ENCODE measurements around the gene MMP17.
A peak's percentile ranks its signal among the peaks of the same experiment; 100 is the strongest.
"Not testable (repeated sequence)": the region's sequence is repeated elsewhere in the genome, so short reads cannot be mapped to it uniquely, and the experiment has no call there.

The MMP17 gene

GRCh38 chr12:131795690-131796410, 32.3 kb upstream of the MMP17 start:
- peaks cover 4% of the 10 kb centered on the region for H3K4me1 Mint-ChIP-seq
- H3K27me3 Mint-ChIP-seq: no peaks in the 10 kb centered on the region
- DNase-seq: no peak
- peaks cover 48% of the 10 kb centered on the region for H3K36me3 Mint-ChIP-seq (ENCODE audit: low read depth)
- H3K27ac Mint-ChIP-seq: no peak overlapping the region
- H3K9me3 Mint-ChIP-seq: no peaks in the 10 kb centered on the region
- H3K4me3 Mint-ChIP-seq: no peak overlapping the region
- ATAC-seq: no peak

GRCh38 chr12:131796411-131796736, 31.8 kb upstream of the MMP17 start:
- Mint-ChIP-seq H3K27me3 (no peaks in the 10 kb centered on the region), H3K4me1 (peaks cover 4% of the 10 kb centered on the region), H3K27ac (no peak overlapping the region), H3K4me3 (no peak overlapping the region), H3K9me3 (no peaks in the 10 kb centered on the region), H3K36me3 (ENCODE audit: low read depth) (peaks cover 47% of the 10 kb centered on the region)
- DNase-seq (no peak), ATAC-seq (no peak)

- no peaks in the 10 kb centered on the region for H3K9me3 Mint-ChIP-seq
- H3K4me3 Mint-ChIP-seq: no peak overlapping the region
- H3K4me1 Mint-ChIP-seq: peaks cover 4% of the 10 kb centered on the region
- ATAC-seq (no peak), DNase-seq (no peak)
- no peak overlapping the region for H3K27ac Mint-ChIP-seq
- peaks cover 48% of the 10 kb centered on the region for H3K36me3 Mint-ChIP-seq (ENCODE audit: low read depth)
- no peaks in the 10 kb centered on the region for H3K27me3 Mint-ChIP-seq
Measured at GRCh38 chr12:131796754-131797587, 31.2 kb upstream of the MMP17 start.

GRCh38 chr12:131797588-131797934, 30.6 kb upstream of the MMP17 start:
- Mint-ChIP-seq H3K27ac (no peak overlapping the region), H3K36me3 (ENCODE audit: low read depth) (peaks cover 48% of the 10 kb centered on the region), H3K27me3 (no peaks in the 10 kb centered on the region), H3K4me3 (no peak overlapping the region), H3K9me3 (no peaks in the 10 kb centered on the region), H3K4me1 (peaks cover 4% of the 10 kb centered on the region)
- no peak for ATAC-seq
- no peak for DNase-seq

GRCh38 chr12:131799195-131799594, 29.0 kb upstream of the MMP17 start:
- Mint-ChIP-seq H3K27ac (no peak overlapping the region), H3K36me3 (ENCODE audit: low read depth) (peaks cover 39% of the 10 kb centered on the region)

GRCh38 chr12:131799828-131800593, 28.2 kb upstream of the MMP17 start:
- no peak for DNase-seq
- ATAC-seq: peak; percentile 21
- Mint-ChIP-seq H3K9me3 (no peaks in the 10 kb centered on the region), H3K4me3 (no peak overlapping the region), H3K27ac (no peak overlapping the region), H3K36me3 (ENCODE audit: low read depth) (peaks cover 36% of the 10 kb centered on the region), H3K4me1 (peaks cover 4% of the 10 kb centered on the region), H3K27me3 (no peaks in the 10 kb centered on the region)

More at GRCh38 chr12:131799195-131799594, 29.0 kb upstream of the MMP17 start:
- Mint-ChIP-seq H3K4me3 (no peak overlapping the region), H3K27me3 (no peaks in the 10 kb centered on the region), H3K9me3 (no peaks in the 10 kb centered on the region), H3K4me1 (peaks cover 4% of the 10 kb centered on the region)
- DNase-seq (no peak), ATAC-seq (no peak)

GRCh38 chr12:131800594-131801135, 27.5 kb upstream of the MMP17 start:
- H3K27me3 Mint-ChIP-seq: no peaks in the 10 kb centered on the region
- no peak for ATAC-seq
- peaks cover 35% of the 10 kb centered on the region for H3K36me3 Mint-ChIP-seq (ENCODE audit: low read depth)
- H3K27ac Mint-ChIP-seq: no peak overlapping the region
- DNase-seq: no peak
- no peaks in the 10 kb centered on the region for H3K9me3 Mint-ChIP-seq
- H3K4me3 Mint-ChIP-seq: no peak overlapping the region
- H3K4me1 Mint-ChIP-seq: peaks cover 4% of the 10 kb centered on the region

GRCh38 chr12:131801254-131801866, 26.8 kb upstream of the MMP17 start:
- DNase-seq (no peak), ATAC-seq (no peak)
- H3K27me3 Mint-ChIP-seq: no peaks in the 10 kb centered on the region
- H3K9me3 Mint-ChIP-seq: no peaks in the 10 kb centered on the region
- H3K36me3 Mint-ChIP-seq (ENCODE audit: low read depth): peaks cover 32% of the 10 kb centered on the region
- H3K4me3 Mint-ChIP-seq: no peak overlapping the region
- H3K4me1 Mint-ChIP-seq: peaks cover 1% of the 10 kb centered on the region
- no peak overlapping the region for H3K27ac Mint-ChIP-seq

GRCh38 chr12:131803961-131804521, 24.2 kb upstream of the MMP17 start:
- DNase-seq (no peak), ATAC-seq (no peak)
- H3K36me3 Mint-ChIP-seq (ENCODE audit: low read depth): peaks cover 27% of the 10 kb centered on the region
- peaks cover 1% of the 10 kb centered on the region for H3K4me1 Mint-ChIP-seq
- no peaks in the 10 kb centered on the region for H3K27me3 Mint-ChIP-seq
- H3K9me3 Mint-ChIP-seq: no peaks in the 10 kb centered on the region
- H3K27ac Mint-ChIP-seq: no peak overlapping the region
- no peak overlapping the region for H3K4me3 Mint-ChIP-seq

GRCh38 chr12:131805421-131805820, 22.8 kb upstream of the MMP17 start:
- H3K4me3 Mint-ChIP-seq: no peak overlapping the region
- H3K36me3 Mint-ChIP-seq (ENCODE audit: low read depth): peaks cover 15% of the 10 kb centered on the region
- no peaks in the 10 kb centered on the region for H3K9me3 Mint-ChIP-seq
- H3K27me3 Mint-ChIP-seq: no peaks in the 10 kb centered on the region
- no peak overlapping the region for H3K27ac Mint-ChIP-seq
- DNase-seq (no peak), ATAC-seq (no peak)
- H3K4me1 Mint-ChIP-seq: peaks cover 4% of the 10 kb centered on the region

GRCh38 chr12:131806674-131807073, 21.5 kb upstream of the MMP17 start:
- H3K4me3 Mint-ChIP-seq: no peak overlapping the region
- no peaks in the 10 kb centered on the region for H3K27me3 Mint-ChIP-seq
- H3K36me3 Mint-ChIP-seq (ENCODE audit: low read depth): peaks cover 6% of the 10 kb centered on the region
- peaks cover 2% of the 10 kb centered on the region for H3K4me1 Mint-ChIP-seq
- no peaks in the 10 kb centered on the region for H3K9me3 Mint-ChIP-seq
- DNase-seq: no peak
- H3K27ac Mint-ChIP-seq: no peak overlapping the region
- no peak for ATAC-seq

- peaks cover 3% of the 10 kb centered on the region for H3K36me3 Mint-ChIP-seq (ENCODE audit: low read depth)
- DNase-seq: peak; percentile 21
Measured at GRCh38 chr12:131808744-131809371, 19.3 kb upstream of the MMP17 start.

GRCh38 chr12:131809476-131810254, 18.5 kb upstream of the MMP17 start:
- not testable (repeated sequence) for H3K27me3 Mint-ChIP-seq; ATAC-seq; H3K4me1 Mint-ChIP-seq; H3K36me3 Mint-ChIP-seq (ENCODE audit: low read depth); DNase-seq; H3K27ac Mint-ChIP-seq; H3K4me3 Mint-ChIP-seq
- peaks cover 14% of the 10 kb centered on the region for H3K9me3 Mint-ChIP-seq

More at GRCh38 chr12:131808744-131809371, 19.3 kb upstream of the MMP17 start:
- H3K4me3 Mint-ChIP-seq: peak overlapping the region; percentile 46
- ATAC-seq: no peak
- peaks cover 10% of the 10 kb centered on the region for H3K9me3 Mint-ChIP-seq
- H3K4me1 Mint-ChIP-seq: peaks cover 2% of the 10 kb centered on the region
- no peak overlapping the region for H3K27ac Mint-ChIP-seq
- no peaks in the 10 kb centered on the region for H3K27me3 Mint-ChIP-seq
